NCI-H2107 treated with DMSO at 0.1 percent for 48 hours (cell line): ENCODE data around the gene PILRB.
"Not testable (repeated sequence)": the region's sequence is repeated elsewhere in the genome, so short reads cannot be mapped to it uniquely, and the experiment has no call there.

Experiments
- DNase-seq: peaks from one replicate; lab custom pipeline; 2025; ENCODE audit not compliant: unreplicated experiment; lab: John Stamatoyannopoulos, UW

PILRB gene

GRCh38 chr7:100373870-100374598 is 16.1 kb downstream of the PILRB start:
- DNase-seq = not testable (repeated sequence)

GRCh38 chr7:100374601-100375000 is 16.7 kb downstream of the PILRB start:
- no peak for DNase-seq

GRCh38 chr7:100376066-100376465 is 18.1 kb downstream of the PILRB start:
- DNase-seq = no peak

GRCh38 chr7:100378114-100378755 is 20.3 kb downstream of the PILRB start:
- no peak for DNase-seq

GRCh38 chr7:100380196-100380595 is 22.3 kb downstream of the PILRB start:
- DNase-seq = no peak

GRCh38 chr7:100381531-100382233 is 23.8 kb downstream of the PILRB start:
- not testable (repeated sequence) for DNase-seq

GRCh38 chr7:100382234-100382853 is 24.4 kb downstream of the PILRB start:
- DNase-seq = not testable (repeated sequence)

GRCh38 chr7:100384628-100385294 is 26.8 kb downstream of the PILRB start:
- no peak for DNase-seq

GRCh38 chr7:100386940-100387339 is 29.0 kb downstream of the PILRB start:
- DNase-seq = no peak

- no peak for DNase-seq
Observed at GRCh38 chr7:100387695-100388094, 29.8 kb downstream of the PILRB start.

- no peak for DNase-seq
Observed at GRCh38 chr7:100389437-100390088, 31.6 kb downstream of the PILRB start.

GRCh38 chr7:100390286-100391009 is 32.5 kb downstream of the PILRB start:
- no peak for DNase-seq

- no peak for DNase-seq
Observed at GRCh38 chr7:100393233-100393905, 35.5 kb downstream of the PILRB start.

- no peak for DNase-seq
Observed at GRCh38 chr7:100394077-100394476, 36.2 kb downstream of the PILRB start.

- DNase-seq = no peak
Observed at GRCh38 chr7:100396421-100396982, 38.6 kb downstream of the PILRB start.

- no peak for DNase-seq
Observed at GRCh38 chr7:100397315-100398081, 39.6 kb downstream of the PILRB start.

GRCh38 chr7:100398239-100398638 is 40.3 kb downstream of the PILRB start:
- no peak for DNase-seq

- no peak for DNase-seq
Observed at GRCh38 chr7:100400041-100400440, 42.1 kb downstream of the PILRB start.
